Mesothelial cell of epicardium (in vitro differentiated cells): ENCODE results near the gene AZU1. TPM values are rescaled to one million over a fixed set of nuclear protein-coding genes. Genes with fewer than 3 reads are reported as not detected.

Source experiments
- DNase-seq, 2 experiments: peaks; one replicate each; pipeline ENCODE4 v3.0.0; 2021; ENCODE audit warnings: low spot score in 2 of 2; ENCODE audit not compliant: unreplicated experiment in 2 of 2
- H3K27ac Mint-ChIP-seq: 2 replicates; pipeline ENCODE4 v1.8.0; 2021; ENCODE audit warnings: mixed read lengths
- H3K27me3 Mint-ChIP-seq: 2 replicates; pipeline ENCODE4 v1.8.0; 2021; ENCODE audit warnings: low read depth, mixed read lengths
- H3K36me3 Mint-ChIP-seq: 2 replicates; pipeline ENCODE4 v1.8.0; 2021; ENCODE audit warnings: mixed read lengths
- H3K4me1 Mint-ChIP-seq: 2 replicates; pipeline ENCODE4 v1.8.0; 2021; ENCODE audit warnings: mixed read lengths
- H3K4me3 Mint-ChIP-seq: 2 replicates; pipeline ENCODE4 v1.8.0; 2021; ENCODE audit warnings: mild to moderate bottlenecking, moderate library complexity, mixed read lengths
- H3K9me3 Mint-ChIP-seq: 2 replicates; pipeline ENCODE4 v1.8.0; 2021; ENCODE audit warnings: mixed read lengths
- total RNA-seq: library from RNA; stranded (reverse); gene quantifications from 3 replicates; pipeline ENCODE4 v1.2.1, GENCODE V29; 2021
- TF ChIP-seq, protein P1 (sequence below): fragments of 200-600 bp; sonication (generic); IDR thresholded peaks from one replicate; pipeline ENCODE4 v1.5.0; 2021; ENCODE audit warnings: antibody characterized with exemption; ENCODE audit not compliant: unreplicated experiment

AZU1 gene
- total RNA-seq, 1 donor from 2014 or later, result 6.7 TPM

DNA sequence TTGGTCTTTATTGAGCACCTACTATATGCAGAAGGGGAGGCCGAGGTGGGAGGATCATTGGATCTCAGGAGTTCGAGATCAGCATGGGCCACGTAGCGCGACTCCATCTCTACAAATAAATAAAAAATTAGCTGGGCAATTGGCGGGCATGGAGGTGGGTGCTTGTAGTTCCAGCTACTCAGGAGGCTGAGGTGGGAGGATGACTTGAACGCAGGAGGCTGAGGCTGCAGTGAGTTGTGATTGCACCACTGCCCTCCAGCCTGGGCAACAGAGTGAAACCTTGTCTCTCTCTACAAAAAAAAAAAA, 35.6 kb downstream of the AZU1 start:
- TF ChIP-seq, protein P1, sequence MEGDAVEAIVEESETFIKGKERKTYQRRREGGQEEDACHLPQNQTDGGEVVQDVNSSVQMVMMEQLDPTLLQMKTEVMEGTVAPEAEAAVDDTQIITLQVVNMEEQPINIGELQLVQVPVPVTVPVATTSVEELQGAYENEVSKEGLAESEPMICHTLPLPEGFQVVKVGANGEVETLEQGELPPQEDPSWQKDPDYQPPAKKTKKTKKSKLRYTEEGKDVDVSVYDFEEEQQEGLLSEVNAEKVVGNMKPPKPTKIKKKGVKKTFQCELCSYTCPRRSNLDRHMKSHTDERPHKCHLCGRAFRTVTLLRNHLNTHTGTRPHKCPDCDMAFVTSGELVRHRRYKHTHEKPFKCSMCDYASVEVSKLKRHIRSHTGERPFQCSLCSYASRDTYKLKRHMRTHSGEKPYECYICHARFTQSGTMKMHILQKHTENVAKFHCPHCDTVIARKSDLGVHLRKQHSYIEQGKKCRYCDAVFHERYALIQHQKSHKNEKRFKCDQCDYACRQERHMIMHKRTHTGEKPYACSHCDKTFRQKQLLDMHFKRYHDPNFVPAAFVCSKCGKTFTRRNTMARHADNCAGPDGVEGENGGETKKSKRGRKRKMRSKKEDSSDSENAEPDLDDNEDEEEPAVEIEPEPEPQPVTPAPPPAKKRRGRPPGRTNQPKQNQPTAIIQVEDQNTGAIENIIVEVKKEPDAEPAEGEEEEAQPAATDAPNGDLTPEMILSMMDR, result no peak
- Mint-ChIP-seq H3K36me3 (peaks cover 10% of the 10 kb centered on the region), H3K4me1 (no peaks in the 10 kb centered on the region), H3K4me3 (no peak overlapping the region), H3K9me3 (no peaks in the 10 kb centered on the region), H3K27ac (no peak overlapping the region), H3K27me3 (peaks cover 28% of the 10 kb centered on the region)
- DNase-seq, result no peak

DNA sequence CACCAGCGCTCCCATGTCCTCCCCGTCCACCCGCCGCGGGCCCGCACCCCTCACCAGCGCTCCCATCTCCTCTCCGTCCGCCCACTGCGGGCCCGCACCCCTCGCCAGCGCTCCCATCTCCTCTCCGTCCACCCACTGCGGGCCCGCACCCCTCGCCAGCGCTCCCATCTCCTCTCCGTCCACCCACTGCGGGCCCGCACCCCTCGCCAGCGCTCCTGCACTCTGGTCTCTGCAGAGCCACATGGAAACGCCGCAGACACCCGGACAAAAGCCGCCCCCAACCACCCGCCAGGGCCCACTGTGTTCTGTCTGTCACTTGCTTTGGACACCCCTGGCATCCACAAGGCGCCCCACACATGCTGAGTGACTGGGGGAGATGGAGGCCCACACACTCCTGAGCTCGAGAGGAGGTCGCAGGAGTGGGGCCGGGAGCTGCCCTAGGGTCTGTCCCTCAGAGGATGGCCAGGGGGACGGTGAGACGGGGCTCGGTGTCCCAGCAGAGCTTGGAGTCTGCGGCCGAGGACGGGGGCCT, 39.2 kb downstream of the AZU1 start:
- TF ChIP-seq, protein P1, result no peak
- no peak overlapping the region for H3K4me3 Mint-ChIP-seq
- H3K27me3 Mint-ChIP-seq, result peaks cover 13% of the 10 kb centered on the region
- H3K4me1 Mint-ChIP-seq, result peaks cover 2% of the 10 kb centered on the region
- H3K27ac Mint-ChIP-seq, result no peak overlapping the region
- peaks cover 19% of the 10 kb centered on the region for H3K36me3 Mint-ChIP-seq
- H3K9me3 Mint-ChIP-seq, result no peaks in the 10 kb centered on the region
- DNase-seq, result no peak

DNA sequence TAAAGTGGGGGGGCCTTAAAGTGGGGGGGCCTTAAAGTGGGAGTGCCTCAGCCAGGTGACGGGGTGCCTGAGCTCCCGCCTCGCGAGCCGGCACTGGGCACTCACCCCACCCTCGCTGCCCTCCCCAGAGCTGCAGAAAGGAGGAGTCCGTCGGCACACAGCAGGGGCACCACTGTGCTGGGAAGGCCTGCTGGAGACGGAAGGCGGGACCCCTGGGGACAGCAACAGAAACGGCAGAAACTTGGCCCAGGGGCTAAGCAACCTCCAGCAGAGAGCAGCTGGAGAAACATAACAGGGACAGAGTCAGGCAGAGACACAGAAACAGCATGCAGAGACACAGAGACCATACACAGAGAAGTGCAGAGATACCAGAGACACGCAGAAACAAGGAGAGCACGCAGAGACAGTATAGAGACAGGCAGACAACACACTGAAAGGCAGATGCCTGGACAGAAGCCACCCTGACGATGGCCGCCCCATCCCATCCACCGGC, 39.7 kb downstream of the AZU1 start:
- no peak for DNase-seq
- no peak overlapping the region for H3K4me3 Mint-ChIP-seq
- no peaks in the 10 kb centered on the region for H3K9me3 Mint-ChIP-seq
- TF ChIP-seq, protein P1, result no peak
- H3K27me3 Mint-ChIP-seq, result peaks cover 13% of the 10 kb centered on the region
- peaks cover 2% of the 10 kb centered on the region for H3K4me1 Mint-ChIP-seq
- no peak overlapping the region for H3K27ac Mint-ChIP-seq
- peaks cover 19% of the 10 kb centered on the region for H3K36me3 Mint-ChIP-seq

DNA sequence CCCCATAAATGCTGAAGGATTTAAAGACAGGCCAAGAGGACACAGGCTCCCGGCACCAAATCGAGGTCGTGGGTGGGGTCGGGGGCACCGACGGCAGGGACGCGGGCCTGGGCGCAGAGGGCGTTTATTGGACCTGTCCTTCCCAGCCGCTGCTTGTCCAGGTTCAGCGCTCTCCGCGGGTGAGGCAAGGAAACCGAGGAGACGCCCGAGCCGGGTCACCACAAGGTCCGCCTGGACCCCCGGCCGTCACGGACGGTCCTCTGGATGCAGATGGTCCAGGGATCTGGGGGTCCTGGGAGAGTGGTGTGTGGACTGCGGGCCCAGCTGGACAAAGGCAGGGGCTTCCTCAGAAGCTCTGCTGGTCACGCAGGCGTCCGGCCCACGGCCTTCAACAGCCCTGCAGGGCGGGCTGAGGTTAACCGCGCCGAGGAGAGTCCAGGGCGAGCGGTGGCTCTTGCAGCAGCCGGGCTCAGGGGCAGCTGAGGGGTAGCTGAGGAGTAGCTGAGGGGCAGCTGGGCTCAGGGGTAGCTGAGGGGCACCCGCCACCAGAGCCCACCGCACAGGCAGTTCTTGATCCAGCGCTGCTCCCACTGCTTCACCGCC, 40.3 kb downstream of the AZU1 start:
- peaks cover 2% of the 10 kb centered on the region for H3K4me1 Mint-ChIP-seq
- H3K9me3 Mint-ChIP-seq, result no peaks in the 10 kb centered on the region
- H3K4me3 Mint-ChIP-seq, result no peak overlapping the region
- H3K27me3 Mint-ChIP-seq, result peaks cover 8% of the 10 kb centered on the region
- TF ChIP-seq, protein P1, result no peak
- H3K27ac Mint-ChIP-seq, result no peak overlapping the region
- peaks cover 19% of the 10 kb centered on the region for H3K36me3 Mint-ChIP-seq
- no peak for DNase-seq

DNA sequence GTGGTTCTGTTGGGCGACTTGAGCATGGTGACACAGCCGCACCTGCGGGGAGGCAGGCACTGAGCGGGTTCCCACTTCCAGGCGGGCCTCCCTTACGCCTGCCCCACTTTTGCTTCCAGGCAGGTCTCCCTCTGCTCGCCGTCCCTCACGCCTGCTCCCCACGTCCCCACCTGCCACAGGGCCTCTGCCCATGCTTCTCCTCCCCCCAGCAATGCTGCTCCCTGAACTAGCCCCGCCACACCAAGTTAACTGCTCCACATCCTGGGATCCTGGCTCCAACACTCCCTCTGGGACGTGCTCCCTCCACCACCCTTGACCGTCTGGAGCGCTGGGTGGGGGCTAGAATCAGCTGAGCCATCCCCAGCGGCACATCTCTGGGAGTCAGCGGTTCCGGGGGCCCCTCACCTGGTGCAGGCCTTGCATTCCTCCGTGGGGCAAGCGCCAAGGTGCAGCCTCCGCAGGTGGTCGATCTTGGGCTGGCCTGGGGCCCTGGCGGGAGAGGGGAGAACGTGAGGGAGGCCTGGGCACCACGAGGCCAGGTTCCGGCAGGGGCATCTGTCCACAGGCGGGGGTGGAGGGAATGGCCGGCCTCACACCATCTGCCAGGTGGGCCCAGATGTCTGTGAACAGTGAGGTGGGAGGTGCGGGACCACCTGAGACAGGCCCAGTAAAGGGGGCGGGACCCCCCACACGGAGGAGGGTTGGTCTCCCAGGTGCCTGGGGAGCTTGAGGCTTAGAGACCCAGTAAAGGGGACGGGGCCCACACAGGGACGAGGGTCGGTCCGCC, 41.0 kb downstream of the AZU1 start:
- no peak for DNase-seq
- Mint-ChIP-seq H3K4me1 (peaks cover 2% of the 10 kb centered on the region), H3K27ac (peak overlapping the region; percentile 77)

More for the DNA sequence above, 41.0 kb downstream of the AZU1 start:
- Mint-ChIP-seq H3K36me3 (peaks cover 19% of the 10 kb centered on the region), H3K9me3 (no peaks in the 10 kb centered on the region), H3K4me3 (no peak overlapping the region), H3K27me3 (peaks cover 3% of the 10 kb centered on the region)
- TF ChIP-seq, protein P1, result no peak
